Measurements from ENCODE around the gene PPP4R3A. TPM values are rescaled to one million over a fixed set of nuclear protein-coding genes. Genes with fewer than 3 reads are reported as not detected.
"Not testable (repeated sequence)": the region's sequence is repeated elsewhere in the genome, so short reads cannot be mapped to it uniquely, and the experiment has no call there.

Gene PPP4R3A
- polyA plus RNA-seq, 2 donors, result 36.8 to 57.8 TPM

DNA sequence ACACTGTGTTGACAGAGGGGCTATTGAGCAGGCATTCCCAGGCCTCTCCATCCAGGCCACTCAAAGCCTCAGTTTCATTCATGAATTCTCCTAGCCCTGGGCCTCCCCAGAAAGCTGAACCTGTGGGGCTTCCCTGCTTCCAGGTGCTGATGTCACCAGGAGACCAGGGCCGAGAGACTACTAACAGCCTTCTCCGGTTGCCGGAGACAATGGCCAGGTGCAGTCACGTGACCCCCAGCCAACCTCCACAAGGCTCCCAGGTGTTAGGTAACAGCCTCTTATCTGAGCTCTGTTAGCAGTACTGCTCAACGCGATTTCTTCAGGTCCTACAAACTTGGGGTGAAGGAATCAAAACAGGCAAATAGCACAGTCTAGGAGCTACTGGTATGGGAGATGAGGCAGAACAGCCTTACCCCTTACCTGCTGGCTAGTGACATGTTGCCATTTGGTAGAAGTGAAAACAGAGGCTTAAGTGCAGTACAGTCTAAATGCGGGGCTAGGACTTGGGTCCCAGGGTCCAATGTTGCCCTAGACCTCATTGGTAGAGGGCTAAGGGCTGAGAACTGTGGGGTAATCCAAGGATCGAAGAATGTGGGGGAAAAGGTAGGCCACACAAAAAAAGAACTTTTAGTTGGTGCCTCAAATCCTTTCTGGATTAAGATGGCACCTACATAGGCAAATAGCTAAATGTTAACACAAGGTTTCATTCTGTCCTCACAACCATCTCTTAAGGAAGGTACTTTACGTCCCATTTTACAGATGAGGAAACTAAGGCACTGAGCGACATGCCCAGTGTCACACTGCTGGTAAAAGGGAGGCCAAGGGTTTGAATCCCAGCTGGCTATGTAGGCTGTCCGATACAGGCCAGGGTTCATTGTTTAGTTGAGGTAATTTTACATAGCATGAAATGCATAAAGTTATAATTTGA, 96.3 kb downstream of the PPP4R3A start:
- H3K4me1 ChIP-seq (ENCODE audit: control insufficient read depth in 2 of 2, insufficient read depth in 2 of 2, low read length in 1 of 2), result peaks cover 0 to 8% of the 10 kb centered on the region in 2 donors
- H3K27ac ChIP-seq (ENCODE audit: low read depth in 2 of 2, low read length in 1 of 2), result peak overlapping the region in 1 of 2 donors; percentile 64
- no peak overlapping the region for H3K4me3 ChIP-seq (ENCODE audit: low read depth in 1 of 2, low read length in 2 of 2)

DNA sequence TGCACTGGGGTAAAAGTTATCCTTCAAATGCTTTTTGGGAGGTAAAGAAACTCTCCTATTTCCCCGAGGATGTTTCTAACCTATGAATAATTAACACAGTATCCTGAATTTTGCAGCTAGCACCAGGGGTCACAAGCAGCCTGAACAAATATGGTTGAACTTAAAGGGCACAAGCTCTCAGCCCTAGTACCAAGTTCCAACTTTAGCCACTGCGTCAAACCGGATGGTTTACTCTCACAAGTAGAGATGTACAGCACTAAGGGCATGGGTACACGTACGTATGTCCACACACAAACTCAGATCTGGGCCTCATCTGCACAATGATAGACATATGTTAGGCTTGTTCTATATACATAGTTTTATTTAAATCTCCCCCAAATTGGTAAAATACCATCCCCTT, 97.2 kb downstream of the PPP4R3A start:
- Histone ChIP-seq H3K4me1 (ENCODE audit: control insufficient read depth in 2 of 2, insufficient read depth in 2 of 2, low read length in 1 of 2) (peaks cover 0 to 6% of the 10 kb centered on the region in 2 donors), H3K4me3 (ENCODE audit: low read depth in 1 of 2, low read length in 2 of 2) (no peak overlapping the region), H3K27me3 (ENCODE audit: control insufficient read depth in 1 of 2, insufficient read depth in 2 of 2, low read length in 2 of 2) (no peaks in the 10 kb centered on the region), H3K9me3 (ENCODE audit: control insufficient read depth in 2 of 2, insufficient read depth in 1 of 2, low read depth in 1 of 2, low read length in 1 of 2) (no peaks in the 10 kb centered on the region), H3K27ac (ENCODE audit: low read depth in 2 of 2, low read length in 1 of 2) (no peak overlapping the region), H3K36me3 (ENCODE audit: control insufficient read depth in 2 of 2, insufficient read depth in 2 of 2, low read length in 1 of 2) (peaks cover 0 to 6% of the 10 kb centered on the region in 2 donors)
- 63 to 75% methylated on average over 5 of the region's 5 CpGs for WGBS, 2 donors

More for the DNA sequence above, 96.3 kb downstream of the PPP4R3A start:
- H3K36me3 ChIP-seq (ENCODE audit: control insufficient read depth in 2 of 2, insufficient read depth in 2 of 2, low read length in 1 of 2), result no peaks in the 10 kb centered on the region
- 57 to 63% methylated on average over 11 of the region's 11 CpGs for WGBS, 2 donors
- no peaks in the 10 kb centered on the region for H3K27me3 ChIP-seq (ENCODE audit: control insufficient read depth in 1 of 2, insufficient read depth in 2 of 2, low read length in 2 of 2)
- H3K9me3 ChIP-seq (ENCODE audit: control insufficient read depth in 2 of 2, insufficient read depth in 1 of 2, low read depth in 1 of 2, low read length in 1 of 2), result no peaks in the 10 kb centered on the region

DNA sequence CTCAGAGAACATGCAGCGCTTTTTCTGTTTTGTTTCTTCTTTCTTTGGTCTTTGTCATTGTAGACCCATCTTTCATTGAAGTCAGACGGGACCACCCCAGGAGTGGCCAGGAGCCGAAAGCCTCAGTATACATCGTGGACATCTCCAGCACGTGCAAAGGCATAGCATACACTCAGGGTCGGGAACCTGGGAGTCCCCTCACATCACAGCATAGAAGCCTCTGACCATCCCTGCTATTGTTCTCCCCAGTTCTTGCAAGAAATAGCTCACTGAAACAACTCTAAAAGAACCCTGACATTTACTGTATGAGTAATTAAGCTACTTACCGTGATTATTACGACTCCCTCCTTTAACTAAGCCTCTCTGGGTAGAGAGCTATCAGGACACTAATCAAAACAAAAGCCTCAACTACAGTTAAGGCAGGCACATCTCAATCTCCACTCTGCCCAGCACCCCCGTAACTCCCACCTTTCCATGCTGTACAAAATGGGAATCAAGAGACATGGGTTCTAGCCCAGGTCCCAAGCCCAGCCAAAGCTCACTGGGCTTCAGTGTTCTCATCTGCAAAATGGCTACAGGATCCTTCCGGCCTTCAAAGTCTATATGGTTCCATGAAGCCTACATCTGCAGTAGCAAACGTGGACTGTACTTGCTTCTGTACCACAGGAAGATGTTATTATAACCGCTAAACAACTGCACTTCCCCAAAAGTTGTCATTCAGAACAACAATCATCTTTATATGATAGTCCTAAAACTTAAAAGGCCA, 99.2 kb downstream of the PPP4R3A start:
- peak overlapping the region in 1 of 2 donors; percentile 49 for H3K27ac ChIP-seq (ENCODE audit: low read depth in 2 of 2, low read length in 1 of 2)
- H3K36me3 ChIP-seq (ENCODE audit: control insufficient read depth in 2 of 2, insufficient read depth in 2 of 2, low read length in 1 of 2), result peaks cover 0 to 10% of the 10 kb centered on the region in 2 donors
- 57 to 61% methylated on average over 12 of the region's 12 CpGs for WGBS, 2 donors
- H3K4me1 ChIP-seq (ENCODE audit: control insufficient read depth in 2 of 2, insufficient read depth in 2 of 2, low read length in 1 of 2), result peaks cover 2 to 6% of the 10 kb centered on the region in 2 donors
- no peaks in the 10 kb centered on the region for H3K9me3 ChIP-seq (ENCODE audit: control insufficient read depth in 2 of 2, insufficient read depth in 1 of 2, low read depth in 1 of 2, low read length in 1 of 2)
- no peak overlapping the region for H3K4me3 ChIP-seq (ENCODE audit: low read depth in 1 of 2, low read length in 2 of 2)
- H3K27me3 ChIP-seq (ENCODE audit: control insufficient read depth in 1 of 2, insufficient read depth in 2 of 2, low read length in 2 of 2), result no peaks in the 10 kb centered on the region

DNA sequence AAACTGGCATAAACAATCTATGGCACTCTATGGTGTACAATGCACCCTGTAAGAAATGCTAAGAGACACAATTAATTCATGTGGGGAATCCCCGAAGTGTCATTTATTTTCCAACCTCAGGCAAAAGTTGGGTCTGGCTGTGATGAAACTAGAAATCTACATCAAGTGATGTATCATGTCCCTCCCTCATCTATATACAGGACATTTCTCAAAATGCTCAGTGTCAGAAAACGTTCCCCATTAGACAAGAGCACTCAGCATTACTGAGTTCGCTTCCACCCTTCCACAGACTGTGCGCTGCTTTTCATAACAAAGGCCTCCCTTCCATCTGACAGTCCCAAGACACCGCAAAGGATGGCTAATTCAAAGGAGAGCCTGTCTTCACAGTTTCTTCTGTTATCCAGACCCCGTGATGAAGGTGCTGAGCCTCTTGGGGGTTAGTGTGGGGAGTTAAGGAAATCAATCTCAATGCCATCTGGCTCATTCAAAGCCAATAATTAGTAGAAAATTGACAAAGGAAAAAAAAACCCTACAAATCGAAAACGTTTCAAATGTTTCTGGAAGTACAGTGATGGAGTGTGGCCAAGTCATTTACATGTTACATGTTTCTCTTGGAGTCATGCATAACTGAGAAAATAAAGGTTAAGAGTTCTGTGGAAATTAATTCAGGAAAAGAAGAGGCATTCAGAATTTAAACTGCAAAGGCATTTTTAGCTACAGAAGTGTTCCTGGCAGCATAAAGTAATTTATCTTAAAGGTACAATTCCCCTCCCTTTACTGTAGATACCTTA, 100.0 kb downstream of the PPP4R3A start:
- H3K9me3 ChIP-seq (ENCODE audit: control insufficient read depth in 2 of 2, insufficient read depth in 1 of 2, low read depth in 1 of 2, low read length in 1 of 2), result no peaks in the 10 kb centered on the region
- WGBS, 2 donors, result 45 to 50% methylated on average over 8 of the region's 8 CpGs
- peaks cover 2 to 6% of the 10 kb centered on the region in 2 donors for H3K4me1 ChIP-seq (ENCODE audit: control insufficient read depth in 2 of 2, insufficient read depth in 2 of 2, low read length in 1 of 2)
- peak overlapping the region in 1 of 2 donors; percentile 36 for H3K27ac ChIP-seq (ENCODE audit: low read depth in 2 of 2, low read length in 1 of 2)
- H3K4me3 ChIP-seq (ENCODE audit: low read depth in 1 of 2, low read length in 2 of 2), result no peak overlapping the region
- H3K27me3 ChIP-seq (ENCODE audit: control insufficient read depth in 1 of 2, insufficient read depth in 2 of 2, low read length in 2 of 2), result no peaks in the 10 kb centered on the region
- H3K36me3 ChIP-seq (ENCODE audit: control insufficient read depth in 2 of 2, insufficient read depth in 2 of 2, low read length in 1 of 2), result peaks cover 0 to 14% of the 10 kb centered on the region in 2 donors

DNA sequence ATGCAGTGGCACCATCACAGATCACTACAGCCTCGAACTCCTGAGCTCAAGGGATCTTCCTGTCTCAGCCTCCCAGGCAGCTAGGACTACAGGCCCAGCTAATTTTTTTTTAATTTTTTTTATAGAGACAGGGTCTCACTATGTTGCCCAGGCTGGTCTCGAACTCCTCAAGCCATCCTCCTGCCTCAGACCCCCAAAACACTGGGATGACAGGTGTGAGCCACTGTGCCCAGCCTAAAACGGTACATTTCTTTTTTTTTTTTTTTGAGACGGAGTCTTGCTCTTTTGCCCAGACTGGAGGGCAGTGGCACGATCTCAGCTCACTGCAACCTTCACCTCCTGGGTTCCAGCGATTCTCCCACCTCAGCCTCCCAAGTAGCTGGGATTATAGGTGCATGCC, 100.9 kb downstream of the PPP4R3A start:
- not testable (repeated sequence) for H3K27ac ChIP-seq (ENCODE audit: low read depth in 2 of 2, low read length in 1 of 2); H3K9me3 ChIP-seq (ENCODE audit: control insufficient read depth in 2 of 2, insufficient read depth in 1 of 2, low read depth in 1 of 2, low read length in 1 of 2); H3K4me3 ChIP-seq (ENCODE audit: low read depth in 1 of 2, low read length in 2 of 2); H3K4me1 ChIP-seq (ENCODE audit: control insufficient read depth in 2 of 2, insufficient read depth in 2 of 2, low read length in 1 of 2); H3K27me3 ChIP-seq (ENCODE audit: control insufficient read depth in 1 of 2, insufficient read depth in 2 of 2, low read length in 2 of 2)
- 88% methylated on average over 6 of the region's 6 CpGs for WGBS, 2 donors
- peaks cover 0 to 14% of the 10 kb centered on the region in 2 donors for H3K36me3 ChIP-seq (ENCODE audit: control insufficient read depth in 2 of 2, insufficient read depth in 2 of 2, low read length in 1 of 2)

Other genes with a start within 250 kb of the PPP4R3A start
- 10 to 100 TPM; 11.0 to 18.5 TPM for gene CCDC88C, start 92.5 kb downstream of the PPP4R3A start, polyA plus RNA-seq
- gene CATSPERB, start 221.8 kb upstream of the PPP4R3A start, polyA plus RNA-seq, result under 1 TPM; 0.19 to 0.69 TPM

Data from esophagus (tissue), 2 donors.